Globus pallidus (tissue), 1 donor: ENCODE results near the gene PLEKHA7.
"Not testable (repeated sequence)": the region's sequence is repeated elsewhere in the genome, so short reads cannot be mapped to it uniquely, and the experiment has no call there.

Experiments
- DNase-seq: peaks from one replicate; pipeline ENCODE4 v3.0.0-alpha.2; 2015; ENCODE audit warnings: low spot score

Gene PLEKHA7

DNA sequence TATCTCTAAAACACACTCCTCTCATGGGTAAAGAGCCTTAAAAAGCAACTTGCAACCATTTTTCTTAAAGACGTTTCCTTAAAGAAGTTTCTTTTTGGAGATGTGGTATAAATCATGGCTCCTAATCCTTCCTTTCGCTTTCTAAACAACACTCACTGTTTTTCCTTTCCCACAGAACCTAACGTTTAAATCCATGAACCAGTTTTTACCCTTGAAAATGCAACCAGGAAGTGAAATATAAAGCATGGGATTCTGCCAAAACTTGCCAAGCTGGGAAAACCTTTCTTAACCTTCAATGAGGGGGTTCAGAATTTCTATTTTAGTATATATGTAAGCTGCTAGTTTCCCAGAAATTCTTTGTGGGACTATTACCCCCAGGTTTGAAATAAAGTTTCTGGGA lies 8.6 kb downstream of the PLEKHA7 start:
- no peak for DNase-seq

DNA sequence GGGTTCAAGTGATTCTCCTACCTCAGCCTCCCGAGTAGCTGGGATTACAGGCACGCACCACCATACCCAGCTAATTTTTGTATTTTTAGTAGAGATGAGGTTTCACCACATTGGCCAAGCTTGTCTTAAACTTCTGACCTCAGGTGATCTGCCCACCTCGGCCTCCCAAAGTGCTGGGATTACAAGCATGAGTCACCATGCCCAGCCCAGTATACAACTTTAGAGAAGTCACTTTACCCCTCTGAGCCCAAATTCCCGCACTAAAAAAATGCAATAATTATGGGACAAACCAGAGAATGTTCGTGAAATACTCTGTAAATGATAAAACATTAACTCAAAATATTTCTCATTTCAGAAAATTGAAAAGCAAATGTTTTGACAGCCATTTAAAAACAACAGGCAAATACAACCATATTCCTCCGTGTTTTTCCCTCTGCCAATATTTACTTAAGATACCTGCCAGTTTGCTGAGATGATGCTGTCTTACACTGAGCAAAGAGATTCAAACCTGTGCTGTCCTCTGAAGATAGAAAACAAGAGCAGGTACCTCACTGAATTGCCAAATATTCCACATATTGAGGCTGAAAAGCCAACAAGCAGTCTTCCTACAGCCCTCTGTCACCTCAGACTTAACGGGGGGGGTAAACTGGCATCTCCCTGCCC lies 9.6 kb downstream of the PLEKHA7 start:
- DNase-seq = no peak

DNA sequence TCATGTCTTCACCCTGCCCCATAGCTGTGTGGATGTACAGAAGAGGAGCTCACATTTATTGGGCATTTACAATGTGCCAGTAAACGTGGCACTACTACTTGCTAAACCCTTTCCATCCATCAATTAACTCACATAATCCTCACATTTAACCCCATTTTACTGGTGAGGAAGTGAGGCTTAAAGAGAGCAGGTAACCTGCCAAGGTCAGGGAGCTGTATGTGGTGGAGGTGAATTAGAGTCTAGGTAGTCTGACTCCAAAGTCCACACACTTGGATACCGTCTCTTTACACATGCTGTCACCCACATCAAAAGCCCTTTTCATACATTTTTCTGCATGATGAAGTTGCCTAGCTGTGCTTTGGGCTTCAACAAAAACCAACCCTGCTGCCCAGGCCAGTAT lies 10.8 kb downstream of the PLEKHA7 start:
- no peak for DNase-seq

DNA sequence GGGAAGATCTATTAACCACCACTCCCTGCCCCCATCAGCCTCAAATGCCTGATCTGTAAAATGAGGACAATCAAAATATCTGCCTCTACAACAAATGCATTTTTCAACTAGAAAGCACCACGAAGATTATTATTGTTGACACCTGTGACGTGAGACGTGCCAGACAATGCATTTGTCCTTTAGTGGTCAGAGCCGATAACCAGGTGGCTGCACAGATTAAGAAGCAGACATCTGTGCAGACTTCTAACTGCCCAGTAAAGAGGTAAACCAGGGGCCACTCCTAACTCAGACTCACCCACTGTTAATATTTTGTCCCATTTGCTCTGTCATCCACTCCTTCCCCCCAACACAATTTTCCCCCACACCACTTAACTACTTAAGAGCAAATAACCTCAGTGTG lies 11.7 kb downstream of the PLEKHA7 start:
- no peak for DNase-seq

DNA sequence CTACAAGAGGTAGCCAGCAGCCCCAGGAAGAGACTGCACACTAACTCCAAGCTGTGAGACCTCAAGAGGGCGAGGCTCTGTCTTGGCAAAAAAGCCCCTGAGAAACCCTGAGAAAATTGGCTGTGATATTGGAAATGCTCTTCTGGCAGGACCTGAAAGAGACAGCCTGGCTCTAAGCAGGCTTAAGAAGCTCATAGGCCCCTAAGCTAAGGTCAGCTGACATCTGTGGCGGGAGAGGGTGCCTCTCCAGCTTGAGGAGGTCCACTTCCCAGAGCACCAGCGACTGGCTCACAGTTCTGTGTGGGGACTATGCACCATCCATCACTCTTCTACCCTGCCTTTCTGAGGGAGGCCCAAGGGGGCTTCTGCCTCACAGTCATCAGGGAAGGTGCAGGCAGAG lies 12.4 kb downstream of the PLEKHA7 start:
- DNase-seq = no peak

DNA sequence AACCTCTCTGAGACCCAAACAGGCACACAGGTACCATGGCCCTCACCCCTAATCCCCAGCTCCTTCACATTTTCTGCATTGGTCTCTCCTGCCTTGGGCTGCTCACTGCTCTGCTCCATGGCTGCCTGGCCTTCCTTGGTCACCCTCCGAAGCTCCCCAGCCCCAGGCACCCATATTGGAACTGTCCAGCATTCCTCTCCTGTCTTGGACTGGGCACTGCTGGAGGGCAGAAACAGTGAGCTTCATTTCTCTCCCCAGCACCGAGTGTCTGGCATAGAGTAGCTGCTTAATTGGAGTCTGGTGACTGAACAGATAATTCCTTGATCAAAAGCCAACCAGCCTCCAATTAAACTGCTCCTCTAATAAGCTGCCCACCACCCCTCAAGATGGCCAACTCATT lies 13.2 kb downstream of the PLEKHA7 start:
- no peak for DNase-seq

DNA sequence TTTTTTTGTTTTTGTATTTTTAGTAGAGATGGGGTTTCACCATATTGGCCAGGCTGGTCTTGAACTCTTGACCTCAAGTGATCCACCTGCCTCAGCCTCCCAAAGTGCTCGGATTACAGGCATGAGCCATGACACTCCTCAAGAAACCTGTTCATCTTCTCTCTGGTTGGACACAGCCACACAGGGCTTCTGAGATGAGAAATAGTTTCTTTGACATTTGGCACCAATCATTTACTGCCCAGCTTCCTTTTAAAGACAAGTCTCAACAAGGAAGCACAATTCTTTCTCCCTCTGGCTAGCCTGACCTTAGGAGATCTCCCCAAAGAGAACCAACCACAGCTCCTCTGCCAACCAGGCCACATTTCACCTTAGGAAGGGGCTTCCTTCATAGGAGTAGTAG lies 14.0 kb downstream of the PLEKHA7 start:
- DNase-seq = not testable (repeated sequence)

DNA sequence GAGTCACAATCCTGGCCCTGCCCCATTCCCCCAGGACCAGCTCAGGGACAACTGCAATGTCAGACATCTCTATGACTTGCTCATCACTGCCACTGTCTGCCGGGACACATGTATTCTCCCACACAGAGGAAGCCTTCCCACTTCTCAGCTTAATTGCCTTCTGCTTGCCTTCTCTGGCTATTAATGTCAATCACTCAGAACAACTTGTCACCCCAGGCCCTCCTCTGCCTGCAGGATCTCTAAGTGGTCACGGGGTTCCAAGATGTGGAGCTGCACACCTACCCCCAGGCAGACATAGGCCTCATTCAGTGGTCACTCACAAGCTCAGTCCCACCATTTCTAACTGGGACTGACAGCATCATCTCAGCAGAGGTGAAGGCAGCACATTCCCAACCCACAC lies 15.1 kb downstream of the PLEKHA7 start:
- DNase-seq = no peak

DNA sequence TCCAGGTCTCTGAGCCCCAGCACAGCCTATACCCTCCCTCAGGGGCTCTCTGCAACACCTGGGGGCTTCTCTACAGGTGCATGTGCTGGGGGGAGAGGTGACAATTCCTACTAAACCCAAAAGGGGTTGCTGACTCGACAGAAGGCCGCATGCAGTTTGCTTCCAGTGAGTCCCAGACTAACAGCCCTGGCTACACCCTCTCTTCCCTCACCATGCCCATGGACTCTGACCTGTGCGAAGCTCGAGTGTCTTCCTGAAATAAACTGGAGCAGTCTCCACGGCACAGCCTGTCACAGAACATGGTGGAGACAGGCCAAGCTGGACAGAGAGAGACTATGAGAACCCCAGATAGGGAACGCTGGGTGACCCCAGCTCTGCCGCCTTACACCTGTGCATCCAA lies 16.6 kb downstream of the PLEKHA7 start:
- DNase-seq = no peak

DNA sequence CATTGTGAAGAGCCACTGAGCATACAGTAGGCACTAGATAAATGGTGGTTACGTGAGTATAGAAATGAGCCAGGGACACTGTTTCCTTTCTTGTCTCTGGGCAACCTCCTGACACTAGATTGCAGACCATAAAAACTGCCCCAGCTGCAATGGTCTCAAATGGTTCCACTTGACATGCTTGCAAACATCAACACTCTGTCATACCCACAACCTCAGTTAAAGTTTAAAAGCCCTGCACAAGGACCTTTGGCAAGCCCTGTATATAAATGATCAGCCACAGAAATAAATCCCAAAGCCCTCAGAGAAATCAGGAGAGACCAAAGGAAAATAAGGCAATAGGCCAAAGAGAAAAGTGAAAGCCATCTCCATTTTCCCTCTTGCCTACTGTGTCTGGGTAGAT lies 20.7 kb downstream of the PLEKHA7 start:
- no peak for DNase-seq

DNA sequence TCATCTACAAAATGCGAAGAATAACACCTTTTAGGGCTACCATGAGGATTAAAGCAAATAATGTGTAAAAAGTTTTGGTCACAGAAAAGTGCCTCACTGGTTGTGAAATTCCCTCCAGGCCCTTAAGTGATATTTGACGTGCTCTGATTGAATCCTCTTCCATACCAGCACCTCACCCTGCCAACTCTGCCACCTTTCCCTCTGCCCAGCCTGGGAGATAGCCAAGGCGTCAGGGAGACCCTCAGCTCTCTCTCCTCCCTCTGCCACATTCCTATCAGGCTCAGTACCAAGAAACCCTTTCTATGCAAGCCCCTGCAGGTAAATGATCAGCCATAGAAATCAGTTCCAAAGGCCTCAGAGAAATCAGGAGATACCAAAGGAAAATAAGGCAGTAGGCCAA lies 21.4 kb downstream of the PLEKHA7 start:
- DNase-seq = no peak

DNA sequence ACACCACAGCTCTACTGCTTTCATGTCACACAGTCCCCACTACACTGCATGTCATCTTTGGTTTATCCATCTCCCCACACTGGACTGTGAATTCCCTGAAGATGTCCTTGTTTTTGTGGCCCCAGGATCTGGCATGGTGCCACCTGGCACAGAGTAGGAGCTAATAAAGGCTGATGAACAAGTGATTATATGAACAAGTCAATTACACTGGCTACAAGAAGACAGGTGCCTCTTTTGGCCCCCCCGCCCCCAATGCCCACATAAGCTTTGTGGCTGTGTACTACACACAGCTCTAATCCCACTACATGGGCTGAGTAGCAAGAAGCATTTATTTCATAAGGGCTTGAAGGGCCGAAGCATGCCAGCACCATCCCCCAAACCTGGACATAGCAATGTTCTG lies 24.7 kb downstream of the PLEKHA7 start:
- no peak for DNase-seq

DNA sequence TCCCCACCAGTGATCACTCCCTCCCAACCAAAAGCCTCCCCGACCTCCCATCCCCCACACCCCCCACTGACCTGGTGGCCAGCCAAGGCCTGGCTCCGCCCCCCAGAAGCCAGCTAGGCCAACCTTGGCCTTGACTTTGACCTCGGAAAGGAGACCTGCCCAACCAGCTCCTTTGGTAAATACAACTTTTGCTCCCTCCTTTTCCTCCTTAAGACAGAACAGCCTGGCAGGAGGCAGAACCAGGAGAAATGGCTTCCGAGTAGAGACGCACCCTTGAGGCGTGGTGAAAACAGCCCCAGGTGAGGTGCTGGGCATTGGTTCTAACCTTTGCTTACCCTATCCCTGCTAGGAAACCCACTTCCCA lies 27.0 kb downstream of the PLEKHA7 start:
- DNase-seq = no peak

DNA sequence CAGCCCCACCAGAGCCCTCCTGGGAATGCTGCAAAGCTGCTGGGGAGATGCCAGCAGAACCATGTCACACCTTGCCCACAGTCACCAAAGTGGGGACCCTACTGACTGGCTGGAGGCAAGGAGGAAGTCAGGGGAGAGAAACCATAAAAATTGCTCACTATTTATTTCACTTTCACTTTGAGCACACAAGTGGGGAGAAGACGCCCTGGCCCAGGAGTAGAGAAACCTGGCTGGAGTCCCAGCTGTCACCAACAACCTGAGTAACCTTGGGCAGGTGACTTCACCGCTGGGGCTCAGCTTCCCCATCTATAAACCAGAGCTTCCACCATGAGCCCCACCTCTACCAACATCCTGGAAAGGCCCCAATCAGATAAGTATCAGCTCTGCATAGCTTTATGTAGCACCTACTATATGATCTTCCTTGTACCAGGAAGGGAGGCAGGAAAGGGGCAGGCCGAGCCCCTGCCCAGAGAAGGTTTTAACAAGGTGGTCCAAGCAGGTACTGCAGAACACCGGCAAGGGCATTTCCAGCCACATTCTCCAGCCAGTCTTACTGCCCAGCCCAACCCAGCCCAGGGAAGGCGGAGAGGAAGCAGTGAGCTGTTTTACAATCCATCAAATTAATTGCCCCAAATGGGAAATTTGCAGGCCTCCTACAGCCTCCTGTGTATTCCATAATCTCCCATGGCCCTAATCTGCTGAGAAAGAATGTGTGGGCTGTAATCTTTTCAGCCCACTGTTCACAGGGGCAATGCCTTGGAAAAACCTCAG lies 27.6 kb downstream of the PLEKHA7 start:
- DNase-seq = no peak

DNA sequence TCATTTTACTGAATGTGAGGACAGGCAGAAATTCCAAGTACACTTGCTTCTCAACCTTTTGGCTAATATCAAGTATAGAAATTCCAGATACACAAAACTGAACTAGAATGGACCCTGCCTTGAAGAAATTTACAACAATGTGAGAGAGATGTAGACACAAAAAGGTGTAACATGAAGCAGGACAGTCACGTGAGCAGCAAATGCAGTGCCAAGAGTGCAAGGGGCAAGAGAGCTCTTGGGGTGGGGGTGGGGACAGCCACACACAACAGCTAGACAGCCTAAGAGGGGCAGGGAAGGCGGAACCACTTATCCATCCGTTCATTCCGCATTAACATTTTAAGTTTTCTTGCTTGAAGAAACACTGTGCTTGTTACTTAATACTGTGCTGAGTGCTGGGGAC lies 28.9 kb downstream of the PLEKHA7 start:
- no peak for DNase-seq

DNA sequence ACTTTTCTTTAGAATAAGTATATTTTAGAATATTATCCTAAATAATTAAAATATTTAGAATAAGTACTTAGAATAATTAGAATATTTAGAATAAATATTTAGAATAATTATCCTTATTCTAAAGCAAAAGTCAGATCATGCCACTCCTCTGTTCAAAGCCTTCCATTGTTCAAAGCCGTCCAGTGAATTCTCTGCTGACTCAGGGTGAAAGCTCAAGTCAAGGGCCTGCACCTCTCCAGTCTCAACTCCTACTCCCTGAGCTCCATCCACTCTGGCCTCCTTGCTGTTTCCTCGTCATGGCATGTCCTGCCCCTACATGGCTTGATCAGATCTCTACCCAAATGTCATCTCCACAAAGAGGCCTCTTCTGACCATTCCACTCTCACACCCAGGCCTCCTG lies 30.0 kb downstream of the PLEKHA7 start:
- peak; percentile 51 for DNase-seq

DNA sequence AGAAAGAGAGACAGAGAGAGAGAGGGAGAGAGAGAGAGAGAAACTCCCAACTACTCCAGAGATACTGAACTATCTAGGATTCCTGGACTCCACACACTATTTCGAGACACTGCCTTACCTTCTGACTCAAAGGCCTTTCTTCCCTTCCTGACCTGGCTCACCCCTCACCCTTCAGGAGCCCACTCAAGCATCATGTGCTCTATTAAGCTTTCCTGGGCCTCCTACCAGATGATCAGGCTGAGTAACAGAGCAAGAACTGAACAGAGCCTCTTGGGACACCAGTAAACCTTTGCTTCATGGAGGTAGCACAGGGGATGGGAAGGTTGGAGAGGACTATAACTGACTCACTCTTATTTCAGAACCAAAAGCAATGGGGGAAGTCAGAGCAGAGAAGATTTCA lies 31.4 kb downstream of the PLEKHA7 start:
- DNase-seq = no peak

DNA sequence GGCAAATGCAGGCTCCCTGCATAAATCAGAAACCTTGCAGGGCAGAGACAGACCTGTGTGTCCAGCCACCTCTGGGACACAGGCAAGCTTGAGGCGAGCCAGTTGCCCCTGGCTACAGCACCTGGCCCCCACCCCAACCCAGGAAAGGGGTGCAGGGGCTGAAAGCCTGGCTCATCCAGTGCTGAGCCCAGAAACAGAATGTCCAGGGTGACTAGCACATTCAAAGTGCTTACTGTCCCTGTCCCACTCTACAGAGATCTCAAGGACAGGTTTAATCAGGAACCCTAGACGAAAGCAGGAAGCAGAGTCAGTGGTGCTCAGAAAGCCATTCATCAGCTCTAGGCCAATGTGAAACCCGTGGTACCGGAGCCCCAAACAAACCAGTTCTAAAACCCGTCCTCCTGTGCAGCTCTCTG lies 31.9 kb downstream of the PLEKHA7 start:
- DNase-seq = no peak

DNA sequence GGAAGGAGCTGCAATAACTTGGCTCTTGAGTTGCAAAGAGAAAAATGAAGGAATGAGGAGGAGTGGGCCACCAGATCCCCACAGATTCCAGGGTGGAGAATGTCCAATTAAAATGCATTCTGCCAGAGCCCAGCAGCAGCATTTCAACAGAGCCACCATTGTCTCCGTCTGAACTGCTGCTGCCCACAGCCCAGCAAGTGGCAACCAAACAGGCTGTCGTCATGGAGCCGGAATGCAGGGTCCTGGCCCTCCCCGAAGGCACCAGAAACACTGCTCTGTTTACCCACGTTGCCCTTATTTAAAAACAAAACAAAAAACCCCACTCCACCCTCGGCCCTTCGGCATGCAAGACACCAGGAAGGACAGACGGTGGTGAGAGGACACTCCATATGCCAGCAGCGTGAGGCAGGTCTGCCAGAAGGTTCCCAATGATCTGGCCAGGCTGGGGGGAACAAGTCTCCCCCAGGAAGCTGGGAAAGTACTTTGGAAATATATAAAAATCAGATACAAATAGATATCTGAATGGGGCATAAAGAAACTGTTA lies 32.5 kb downstream of the PLEKHA7 start:
- DNase-seq = peak; percentile 94

DNA sequence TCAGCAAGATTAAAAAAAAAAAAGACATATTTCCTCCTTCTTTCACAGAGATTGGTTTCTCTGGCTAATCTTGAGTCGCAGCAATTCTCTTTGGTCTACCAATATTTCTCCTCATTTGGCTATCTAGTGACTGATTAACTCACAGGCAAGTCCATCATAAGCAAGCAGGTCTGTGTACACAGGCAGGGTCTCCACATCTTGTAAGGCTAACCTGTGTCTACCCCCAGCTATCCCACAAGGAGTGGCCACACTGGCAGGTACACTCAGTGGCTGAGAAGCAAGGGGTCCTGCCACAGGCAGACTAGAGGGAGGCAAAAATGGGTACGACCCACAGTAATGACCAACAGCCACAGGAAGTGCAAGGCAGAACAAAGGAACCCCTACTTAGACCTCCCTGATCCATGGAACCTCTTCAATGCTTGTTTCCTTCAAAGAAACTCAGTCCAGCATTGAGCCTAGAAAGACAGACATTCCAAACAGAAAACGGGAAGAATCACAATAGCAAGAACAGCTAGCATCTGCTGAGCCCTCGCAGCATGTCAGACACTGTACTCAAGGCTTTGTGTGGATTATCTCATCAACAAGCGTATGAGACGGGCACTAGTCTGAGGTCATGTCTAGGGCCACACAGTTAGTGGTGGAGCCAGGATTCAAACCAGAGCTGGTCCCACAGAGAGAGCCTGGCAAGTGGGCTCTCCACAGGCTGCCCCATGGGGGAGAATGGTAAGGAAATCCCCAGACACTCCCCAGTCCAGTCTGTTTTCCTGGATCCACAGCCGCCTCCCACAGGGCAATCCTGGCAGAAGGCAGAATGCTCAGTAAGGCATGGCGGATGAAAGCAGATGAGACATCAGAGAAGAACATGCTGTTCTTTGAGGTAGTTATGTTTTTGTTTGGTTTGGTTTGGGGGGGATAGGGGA lies 34.3 kb downstream of the PLEKHA7 start:
- no peak for DNase-seq

DNA sequence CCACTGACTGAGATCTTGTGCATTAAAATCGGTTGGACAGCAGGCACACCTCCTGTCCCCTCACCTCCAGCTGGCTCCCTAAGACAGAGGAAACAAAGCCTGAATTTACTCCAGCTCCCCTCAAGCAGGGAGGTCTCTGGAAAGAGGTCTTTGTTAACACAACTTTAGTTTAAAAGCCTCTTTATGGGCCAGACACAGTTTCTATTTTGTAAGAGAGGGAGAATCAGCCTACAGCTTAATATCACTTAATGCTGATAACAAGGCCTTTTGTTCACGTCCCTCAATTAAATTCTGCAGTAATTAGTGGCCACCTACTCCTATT lies 36.3 kb downstream of the PLEKHA7 start:
- DNase-seq = no peak

DNA sequence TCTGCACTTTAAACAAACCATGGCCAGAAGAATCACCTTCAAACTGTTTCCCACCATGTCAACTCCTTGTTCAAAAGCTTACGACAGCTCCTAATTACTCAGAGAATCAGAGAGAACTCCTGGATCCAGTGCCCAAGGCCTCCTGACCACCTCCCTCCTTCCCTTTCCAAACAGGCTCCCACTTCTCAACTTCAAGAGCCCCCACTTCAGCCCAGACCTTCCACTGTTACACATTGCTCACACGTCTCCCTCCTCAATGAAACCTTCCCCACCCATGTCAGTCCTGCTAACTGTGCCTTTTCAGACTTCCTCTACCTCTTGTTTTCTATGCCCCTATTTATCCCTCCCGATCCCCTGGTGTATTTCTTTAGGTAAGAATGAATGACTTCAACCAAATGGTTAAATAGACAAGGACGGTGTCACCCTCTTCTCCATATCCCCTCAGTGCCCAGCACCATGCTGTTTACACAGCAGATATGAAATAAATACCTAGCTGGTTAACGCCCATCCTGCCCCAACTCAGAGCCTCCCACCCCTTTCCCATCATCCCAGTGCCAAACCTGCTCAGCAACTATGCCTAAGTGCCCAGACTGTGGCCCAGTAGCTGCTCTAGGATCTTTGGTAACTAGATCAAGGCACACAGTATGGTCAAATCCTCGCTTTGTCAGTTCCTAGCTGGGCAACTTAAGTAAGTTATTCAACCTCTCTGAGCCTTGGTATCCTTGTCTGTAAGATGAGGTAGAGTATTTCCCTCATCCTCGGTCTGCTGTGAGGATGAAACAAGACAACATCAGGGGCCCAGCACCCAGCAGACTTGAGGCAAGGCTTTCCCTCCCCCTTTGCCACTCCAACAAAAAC lies 36.8 kb downstream of the PLEKHA7 start:
- DNase-seq = no peak
